Endothelial cell (in vitro differentiated cells): ENCODE results near the gene HSH2D. TPM values are rescaled to one million over a fixed set of nuclear protein-coding genes. Genes with fewer than 3 reads are reported as not detected.
"Not testable (repeated sequence)": the region's sequence is repeated elsewhere in the genome, so short reads cannot be mapped to it uniquely, and the experiment has no call there.

Source experiments
- DNase-seq: peaks from one replicate; pipeline ENCODE4 v3.0.0; 2021; ENCODE audit warnings: low spot score
- H3K27ac Mint-ChIP-seq: one replicate; pipeline ENCODE4 v1.8.0; 2021; ENCODE audit warnings: mixed read lengths, inconsistent platforms; ENCODE audit not compliant: unreplicated experiment
- H3K27me3 Mint-ChIP-seq: one replicate; pipeline ENCODE4 v1.8.0; 2021; ENCODE audit warnings: mild to moderate bottlenecking, moderate library complexity, mixed read lengths, inconsistent platforms; ENCODE audit not compliant: unreplicated experiment
- H3K36me3 Mint-ChIP-seq: one replicate; pipeline ENCODE4 v1.8.0; 2021; ENCODE audit warnings: mild to moderate bottlenecking, low read depth, mixed read lengths, inconsistent platforms; ENCODE audit not compliant: unreplicated experiment
- H3K4me1 Mint-ChIP-seq: one replicate; pipeline ENCODE4 v1.8.0; 2021; ENCODE audit warnings: mild to moderate bottlenecking, mixed read lengths, inconsistent platforms; ENCODE audit not compliant: unreplicated experiment
- H3K4me3 Mint-ChIP-seq: one replicate; pipeline ENCODE4 v1.8.0; 2021; ENCODE audit warnings: mild to moderate bottlenecking, mixed read lengths, inconsistent platforms; ENCODE audit not compliant: unreplicated experiment
- H3K9me3 Mint-ChIP-seq: one replicate; pipeline ENCODE4 v1.8.0; 2021; ENCODE audit warnings: mixed read lengths, inconsistent platforms; ENCODE audit not compliant: unreplicated experiment
- total RNA-seq: library from RNA; stranded (reverse); fragmentation: NEBNext Ultra II Directional; extraction: Animal tissue kit (Norgen Biotek cat#: 25700); gene quantifications from one replicate; pipeline ENCODE4 v1.2.1, GENCODE V29; 2021; ENCODE audit not compliant: unreplicated experiment
- TF ChIP-seq, protein P1 (sequence below): fragments of 200-600 bp; sonication (generic); IDR thresholded peaks from one replicate; pipeline ENCODE4 v1.5.0; 2021; ENCODE audit warnings: antibody characterized with exemption; ENCODE audit not compliant: unreplicated experiment

Gene HSH2D
- total RNA-seq, 1 donor from 2014 or later, result not detected

DNA sequence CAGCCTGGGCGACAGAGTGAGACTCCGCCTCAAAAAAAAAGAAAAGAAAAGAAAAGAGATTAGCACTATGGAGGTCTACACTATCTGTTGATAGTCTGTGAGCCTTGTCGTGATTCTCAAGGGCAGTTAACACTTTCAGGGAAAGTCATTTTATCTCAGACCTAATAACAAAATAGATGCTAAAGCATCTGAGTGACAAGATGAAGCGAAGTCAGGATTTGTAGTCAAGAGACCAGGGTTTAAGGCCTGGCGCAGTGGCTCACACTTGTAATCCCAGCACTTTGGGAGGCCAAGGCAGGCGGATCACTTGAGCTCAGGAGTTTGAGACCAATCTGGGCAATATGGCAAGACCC, 45.1 kb upstream of the HSH2D start:
- H3K27me3 Mint-ChIP-seq, result peaks cover 7% of the 10 kb centered on the region
- TF ChIP-seq, protein P1, sequence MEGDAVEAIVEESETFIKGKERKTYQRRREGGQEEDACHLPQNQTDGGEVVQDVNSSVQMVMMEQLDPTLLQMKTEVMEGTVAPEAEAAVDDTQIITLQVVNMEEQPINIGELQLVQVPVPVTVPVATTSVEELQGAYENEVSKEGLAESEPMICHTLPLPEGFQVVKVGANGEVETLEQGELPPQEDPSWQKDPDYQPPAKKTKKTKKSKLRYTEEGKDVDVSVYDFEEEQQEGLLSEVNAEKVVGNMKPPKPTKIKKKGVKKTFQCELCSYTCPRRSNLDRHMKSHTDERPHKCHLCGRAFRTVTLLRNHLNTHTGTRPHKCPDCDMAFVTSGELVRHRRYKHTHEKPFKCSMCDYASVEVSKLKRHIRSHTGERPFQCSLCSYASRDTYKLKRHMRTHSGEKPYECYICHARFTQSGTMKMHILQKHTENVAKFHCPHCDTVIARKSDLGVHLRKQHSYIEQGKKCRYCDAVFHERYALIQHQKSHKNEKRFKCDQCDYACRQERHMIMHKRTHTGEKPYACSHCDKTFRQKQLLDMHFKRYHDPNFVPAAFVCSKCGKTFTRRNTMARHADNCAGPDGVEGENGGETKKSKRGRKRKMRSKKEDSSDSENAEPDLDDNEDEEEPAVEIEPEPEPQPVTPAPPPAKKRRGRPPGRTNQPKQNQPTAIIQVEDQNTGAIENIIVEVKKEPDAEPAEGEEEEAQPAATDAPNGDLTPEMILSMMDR, result no peak
- no peaks in the 10 kb centered on the region for H3K4me1 Mint-ChIP-seq
- H3K27ac Mint-ChIP-seq, result peak overlapping the region; percentile 18
- no peak for DNase-seq
- no peaks in the 10 kb centered on the region for H3K9me3 Mint-ChIP-seq
- no peak overlapping the region for H3K4me3 Mint-ChIP-seq
- peaks cover 59% of the 10 kb centered on the region for H3K36me3 Mint-ChIP-seq

DNA sequence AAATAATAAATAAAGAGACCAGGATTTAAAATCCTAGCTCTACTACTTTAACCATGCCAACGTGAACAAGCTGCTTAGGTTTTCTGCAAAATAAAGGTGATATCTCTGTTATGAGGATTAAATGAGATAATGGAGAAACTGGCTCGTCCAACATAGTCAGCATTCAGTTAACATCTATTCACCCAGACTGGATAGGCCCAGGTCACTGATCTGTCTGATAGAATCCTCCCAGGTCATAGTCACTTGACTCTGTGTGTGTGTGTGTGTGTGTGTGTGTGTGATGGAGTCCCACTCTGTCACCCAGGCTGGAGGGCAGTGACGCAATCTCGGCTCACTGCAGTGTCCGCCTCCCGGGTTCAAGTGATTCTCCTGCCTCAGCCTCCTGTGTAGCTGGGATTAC, 44.7 kb upstream of the HSH2D start:
- Mint-ChIP-seq H3K36me3 (peaks cover 57% of the 10 kb centered on the region), H3K4me3 (peak overlapping the region; percentile 77), H3K27ac (no peak overlapping the region)

DNA sequence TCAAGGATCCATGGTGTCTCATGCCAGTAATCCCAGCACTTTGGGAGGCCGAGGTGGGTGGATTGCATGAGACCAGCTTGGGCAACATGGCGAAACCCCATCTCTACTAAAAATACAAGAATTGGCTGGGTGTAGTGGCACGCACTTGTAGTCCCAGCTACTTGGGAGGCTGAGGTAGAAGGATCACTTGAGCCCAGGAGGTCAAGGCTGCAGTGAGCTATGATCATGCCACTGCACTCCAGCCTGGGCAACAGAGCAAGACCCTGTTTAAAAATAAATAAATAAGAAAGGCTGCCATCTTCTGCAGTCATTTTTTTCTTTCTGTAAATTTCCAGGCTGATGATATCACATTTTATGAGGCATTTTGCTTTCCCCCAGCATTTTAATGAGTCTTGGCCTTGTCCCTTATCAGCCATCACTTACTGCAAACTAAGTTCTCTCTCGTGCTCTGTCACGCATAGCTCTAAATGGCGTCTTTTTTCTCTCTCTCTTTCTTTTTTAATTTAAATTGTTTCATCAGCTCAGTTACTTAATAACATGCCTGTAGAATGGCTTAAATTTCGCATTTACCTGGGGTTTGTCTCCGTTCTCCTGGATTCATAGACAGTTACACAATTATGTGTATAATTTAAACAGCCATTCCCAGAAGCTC, 44.0 kb upstream of the HSH2D start:
- not testable (repeated sequence) for H3K4me1 Mint-ChIP-seq, H3K9me3 Mint-ChIP-seq, H3K27ac Mint-ChIP-seq, DNase-seq, H3K27me3 Mint-ChIP-seq
- Mint-ChIP-seq H3K36me3 (peaks cover 56% of the 10 kb centered on the region), H3K4me3 (peak overlapping the region; percentile 68)

More for the DNA sequence above, 44.7 kb upstream of the HSH2D start:
- TF ChIP-seq, protein P1, result no peak
- Mint-ChIP-seq H3K4me1 (no peaks in the 10 kb centered on the region), H3K9me3 (no peaks in the 10 kb centered on the region), H3K27me3 (peaks cover 6% of the 10 kb centered on the region)
- DNase-seq, result no peak

DNA sequence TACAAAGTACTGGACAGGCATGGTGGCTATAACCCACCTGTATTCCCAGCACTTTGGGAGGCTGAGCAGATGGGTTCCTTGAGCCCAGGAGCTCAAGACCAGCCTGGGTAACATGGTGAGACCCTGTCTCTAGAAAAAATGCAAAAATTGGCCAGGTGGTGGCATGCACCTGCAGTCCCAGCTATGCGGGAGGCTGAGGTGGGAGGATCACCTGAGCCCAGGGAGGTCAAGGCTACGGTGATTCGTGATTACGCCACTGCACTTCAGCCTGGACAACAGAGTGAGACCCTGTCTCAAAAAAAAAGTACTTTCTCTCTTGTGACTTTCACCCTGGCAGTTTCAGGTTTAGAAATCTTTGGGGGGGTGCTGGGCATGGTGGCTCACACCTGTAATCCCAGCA, 43.0 kb upstream of the HSH2D start:
- H3K4me1 Mint-ChIP-seq, result no peaks in the 10 kb centered on the region
- H3K27me3 Mint-ChIP-seq, result peaks cover 6% of the 10 kb centered on the region
- TF ChIP-seq, protein P1, result no peak
- DNase-seq, result no peak
- H3K4me3 Mint-ChIP-seq, result no peak overlapping the region
- H3K9me3 Mint-ChIP-seq, result no peaks in the 10 kb centered on the region
- no peak overlapping the region for H3K27ac Mint-ChIP-seq
- H3K36me3 Mint-ChIP-seq, result peaks cover 46% of the 10 kb centered on the region

DNA sequence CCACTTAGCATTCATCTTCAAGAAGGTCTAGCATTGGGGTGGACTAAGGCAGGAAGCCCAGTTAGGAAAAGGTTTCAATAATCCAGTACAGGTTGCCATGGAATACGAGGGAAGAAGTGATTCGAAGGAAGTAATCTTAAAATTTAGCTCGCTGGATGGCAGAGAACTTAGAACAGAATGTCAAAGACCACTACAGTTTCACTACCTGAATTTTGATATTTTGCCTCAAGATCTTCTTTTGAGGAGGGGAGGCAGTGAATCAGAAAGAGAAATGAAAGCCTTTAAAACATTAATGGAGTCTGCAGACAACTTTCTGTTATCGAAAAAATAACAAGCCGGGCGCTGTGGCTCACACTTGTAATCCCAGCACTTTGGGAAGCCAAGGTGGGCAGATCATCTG, 38.8 kb upstream of the HSH2D start:
- TF ChIP-seq, protein P1, result no peak
- Mint-ChIP-seq H3K36me3 (peaks cover 26% of the 10 kb centered on the region), H3K27ac (no peak overlapping the region), H3K4me1 (peaks cover 3% of the 10 kb centered on the region), H3K27me3 (peaks cover 4% of the 10 kb centered on the region), H3K4me3 (no peak overlapping the region), H3K9me3 (no peaks in the 10 kb centered on the region)
- DNase-seq, result no peak
